HEK293T (cell line): ENCODE data around the gene STXBP4.

Source experiments
- FOXA1 ChIP-seq: fragments of 450-650 bp; IDR thresholded peaks from 2 replicates; pipeline ENCODE4 v1.6.1; 2016; ENCODE audit warnings: mild to moderate bottlenecking
- FOXK2 ChIP-seq: fragments of 450-650 bp; IDR thresholded peaks from 2 replicates; pipeline ENCODE4 v1.6.1; 2016; ENCODE audit warnings: mild to moderate bottlenecking
- SUZ12 ChIP-seq: fragments of 450-650 bp; IDR thresholded peaks from 2 replicates; pipeline ENCODE4 v1.6.1; 2016; ENCODE audit warnings: mild to moderate bottlenecking

DNA sequence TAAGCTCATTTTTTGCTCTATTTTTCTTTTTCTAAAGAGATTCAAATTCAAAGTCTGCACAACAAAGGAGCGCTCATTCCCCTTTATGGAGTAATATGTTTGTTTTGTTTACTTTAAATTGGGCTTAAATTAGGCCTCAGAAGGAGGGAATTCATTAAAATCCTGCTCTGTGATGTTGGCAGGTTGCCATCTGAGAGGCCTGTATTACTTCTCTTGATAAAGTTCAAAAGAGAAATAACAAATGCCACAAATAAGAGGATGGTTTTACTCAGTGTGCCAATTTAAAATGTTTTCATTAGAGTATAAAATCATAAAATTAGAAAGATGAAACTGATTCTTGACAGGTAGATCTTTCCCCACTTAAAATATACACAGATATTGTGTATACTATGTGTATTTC lies 241.7 kb downstream of the STXBP4 start:
- TF ChIP-seq SUZ12 (no peak), FOXA1 (no peak), FOXK2 (no peak)
